Measurements from ENCODE around the gene SMC1A.
A peak's percentile ranks its signal among the peaks of the same experiment; 100 is the strongest.
"Not testable (repeated sequence)": the region's sequence is repeated elsewhere in the genome, so short reads cannot be mapped to it uniquely, and the experiment has no call there.

The SMC1A gene

GRCh38 chrX:53422086-53422860 lies at the start of gene SMC1A:
TSS of gene SMC1A (minus strand) at chrX:53422654. CDS start at chrX:53422600, 54 bp downstream.
- Mint-ChIP-seq H3K27me3 (no peaks in the 10 kb centered on the region), H3K4me1 (peaks cover 31% of the 10 kb centered on the region), H3K36me3 (ENCODE audit: insufficient read depth) (peaks cover 19% of the 10 kb centered on the region), H3K27ac (ENCODE audit: low read depth) (peak within 1 kb of the TSS; percentile 100), H3K4me3 (peak within 1 kb of the TSS; percentile 92), H3K9me3 (no peaks in the 10 kb centered on the region)
- peak; percentile 82 for ATAC-seq (replicated peaks; ENCODE audit: extremely low read depth, poor library complexity, severe bottlenecking)
- DNase-seq (ENCODE audit: low spot score in 2 of 2), result peak; percentile 84 to 95

GRCh38 chrX:53471346-53471745 lies 48.9 kb upstream of the SMC1A start:
- Mint-ChIP-seq H3K27ac (ENCODE audit: low read depth) (no peak overlapping the region), H3K27me3 (peaks cover 38% of the 10 kb centered on the region), H3K4me3 (no peak overlapping the region), H3K4me1 (no peaks in the 10 kb centered on the region), H3K9me3 (no peaks in the 10 kb centered on the region), H3K36me3 (ENCODE audit: insufficient read depth) (no peaks in the 10 kb centered on the region)
- DNase-seq (ENCODE audit: low spot score in 2 of 2) (no peak), ATAC-seq (replicated peaks; ENCODE audit: extremely low read depth, poor library complexity, severe bottlenecking) (no peak)

- peaks cover 37% of the 10 kb centered on the region for H3K27me3 Mint-ChIP-seq
- not testable (repeated sequence) for H3K27ac Mint-ChIP-seq (ENCODE audit: low read depth); H3K4me3 Mint-ChIP-seq; DNase-seq (ENCODE audit: low spot score in 2 of 2); ATAC-seq (replicated peaks; ENCODE audit: extremely low read depth, poor library complexity, severe bottlenecking); H3K9me3 Mint-ChIP-seq; H3K36me3 Mint-ChIP-seq (ENCODE audit: insufficient read depth); H3K4me1 Mint-ChIP-seq
Measured at GRCh38 chrX:53468659-53469058, 46.2 kb upstream of the SMC1A start.

DNA sequence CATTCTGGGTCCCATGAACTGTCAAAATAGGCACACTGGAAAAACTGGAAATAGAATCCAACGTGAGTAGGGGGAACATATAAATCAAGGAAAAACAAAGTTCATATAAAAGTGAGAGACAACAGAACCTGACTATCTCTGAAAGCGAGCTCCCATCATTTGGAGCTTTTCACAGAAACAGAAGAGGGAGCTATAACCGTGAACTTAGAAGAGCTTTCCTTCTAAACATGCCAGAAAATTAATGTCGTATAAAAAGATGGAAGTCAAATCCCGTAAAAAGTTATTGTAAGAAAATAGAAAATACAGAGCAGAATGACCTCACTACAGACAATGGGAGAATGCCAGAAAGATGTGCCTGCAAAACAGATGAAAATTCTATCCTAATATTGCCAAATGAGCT lies 35.6 kb upstream of the SMC1A start:
- H3K36me3 Mint-ChIP-seq (ENCODE audit: insufficient read depth), result no peaks in the 10 kb centered on the region
- H3K9me3 Mint-ChIP-seq, result no peaks in the 10 kb centered on the region
- H3K27me3 Mint-ChIP-seq, result peaks cover 12% of the 10 kb centered on the region
- ATAC-seq (replicated peaks; ENCODE audit: extremely low read depth, poor library complexity, severe bottlenecking), result no peak
- DNase-seq (ENCODE audit: low spot score in 2 of 2), result no peak
- H3K4me1 Mint-ChIP-seq, result no peaks in the 10 kb centered on the region
- H3K4me3 Mint-ChIP-seq, result no peak overlapping the region
- no peak overlapping the region for H3K27ac Mint-ChIP-seq (ENCODE audit: low read depth)

- Mint-ChIP-seq H3K9me3 (no peaks in the 10 kb centered on the region), H3K4me3 (no peak overlapping the region), H3K27me3 (peaks cover 12% of the 10 kb centered on the region), H3K36me3 (ENCODE audit: insufficient read depth) (no peaks in the 10 kb centered on the region), H3K4me1 (no peaks in the 10 kb centered on the region), H3K27ac (ENCODE audit: low read depth) (no peak overlapping the region)
- DNase-seq (ENCODE audit: low spot score in 2 of 2) (no peak), ATAC-seq (replicated peaks; ENCODE audit: extremely low read depth, poor library complexity, severe bottlenecking) (no peak)
Measured at GRCh38 chrX:53456254-53456653, 33.8 kb upstream of the SMC1A start.

DNA sequence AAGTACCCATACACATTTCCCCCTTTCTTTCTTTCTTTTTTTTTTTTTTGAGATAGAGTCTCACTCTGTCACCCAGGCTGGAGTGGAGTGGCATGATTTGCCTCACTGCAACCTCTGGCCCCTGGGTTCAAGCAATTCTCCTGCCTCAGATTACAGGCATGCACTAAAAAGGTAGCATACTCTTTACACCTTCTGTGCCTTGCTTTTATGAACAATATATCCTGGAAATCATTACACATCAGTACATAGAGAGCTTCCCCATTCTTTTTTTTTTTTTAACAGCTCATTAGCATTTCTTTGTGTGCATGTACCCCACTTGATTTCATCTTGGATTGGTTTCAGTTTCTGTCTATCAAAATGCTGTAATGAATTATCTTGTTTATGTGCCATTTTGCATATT lies 30.4 kb upstream of the SMC1A start:
- H3K9me3 Mint-ChIP-seq, result no peaks in the 10 kb centered on the region
- ATAC-seq (replicated peaks; ENCODE audit: extremely low read depth, poor library complexity, severe bottlenecking) (no peak), DNase-seq (ENCODE audit: low spot score in 2 of 2) (no peak)
- no peak overlapping the region for H3K4me3 Mint-ChIP-seq
- H3K36me3 Mint-ChIP-seq (ENCODE audit: insufficient read depth), result no peaks in the 10 kb centered on the region
- H3K27me3 Mint-ChIP-seq, result peaks cover 12% of the 10 kb centered on the region
- H3K27ac Mint-ChIP-seq (ENCODE audit: low read depth), result no peak overlapping the region
- no peaks in the 10 kb centered on the region for H3K4me1 Mint-ChIP-seq

DNA sequence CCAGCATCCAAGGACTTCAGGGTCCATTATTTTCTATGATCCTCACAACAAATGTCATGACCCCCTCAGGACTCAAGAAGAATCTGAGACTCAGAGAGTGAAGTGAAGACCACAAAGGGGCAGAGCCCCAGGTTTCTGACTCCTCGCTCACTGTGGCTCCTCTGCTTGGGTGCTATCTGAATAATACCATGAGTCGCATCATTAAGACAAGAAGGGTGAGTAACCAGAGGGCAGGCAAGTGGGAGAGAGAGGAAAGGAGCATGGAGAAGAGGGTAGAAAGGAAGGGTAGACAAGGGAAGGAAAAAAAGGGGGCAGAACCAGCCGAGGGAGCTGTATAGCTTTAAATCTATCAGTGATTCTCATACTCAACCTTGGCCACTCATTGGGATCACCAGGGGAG lies 27.2 kb upstream of the SMC1A start:
- Mint-ChIP-seq H3K36me3 (ENCODE audit: insufficient read depth) (no peaks in the 10 kb centered on the region), H3K27me3 (no peaks in the 10 kb centered on the region), H3K9me3 (no peaks in the 10 kb centered on the region), H3K4me3 (no peak overlapping the region), H3K27ac (ENCODE audit: low read depth) (no peak overlapping the region), H3K4me1 (no peaks in the 10 kb centered on the region)
- ATAC-seq (replicated peaks; ENCODE audit: extremely low read depth, poor library complexity, severe bottlenecking) (no peak), DNase-seq (ENCODE audit: low spot score in 2 of 2) (no peak)

DNA sequence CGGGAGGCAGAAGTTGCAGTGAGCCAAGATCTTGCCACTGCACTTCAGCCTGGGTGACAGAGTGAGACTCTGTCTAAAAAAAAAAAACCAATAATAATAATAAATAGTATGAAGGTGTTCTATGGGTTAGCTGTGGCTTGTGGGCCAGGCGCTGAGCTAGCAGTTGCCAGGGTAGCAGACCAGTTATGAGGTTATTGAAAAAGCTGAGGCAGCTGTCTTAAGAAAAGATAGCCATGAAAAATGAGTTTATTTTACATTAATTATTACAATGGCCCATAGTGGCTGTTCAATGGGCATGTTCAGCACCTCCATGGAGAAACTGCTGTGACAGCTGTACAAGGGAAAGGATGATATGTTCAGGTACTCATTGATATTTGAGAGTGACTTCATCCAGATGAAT lies 25.0 kb upstream of the SMC1A start:
- no peaks in the 10 kb centered on the region for H3K36me3 Mint-ChIP-seq (ENCODE audit: insufficient read depth)
- no peaks in the 10 kb centered on the region for H3K4me1 Mint-ChIP-seq
- DNase-seq (ENCODE audit: low spot score in 2 of 2) (no peak), ATAC-seq (replicated peaks; ENCODE audit: extremely low read depth, poor library complexity, severe bottlenecking) (no peak)
- H3K27me3 Mint-ChIP-seq, result no peaks in the 10 kb centered on the region
- no peaks in the 10 kb centered on the region for H3K9me3 Mint-ChIP-seq
- H3K4me3 Mint-ChIP-seq, result no peak overlapping the region
- H3K27ac Mint-ChIP-seq (ENCODE audit: low read depth), result no peak overlapping the region

DNA sequence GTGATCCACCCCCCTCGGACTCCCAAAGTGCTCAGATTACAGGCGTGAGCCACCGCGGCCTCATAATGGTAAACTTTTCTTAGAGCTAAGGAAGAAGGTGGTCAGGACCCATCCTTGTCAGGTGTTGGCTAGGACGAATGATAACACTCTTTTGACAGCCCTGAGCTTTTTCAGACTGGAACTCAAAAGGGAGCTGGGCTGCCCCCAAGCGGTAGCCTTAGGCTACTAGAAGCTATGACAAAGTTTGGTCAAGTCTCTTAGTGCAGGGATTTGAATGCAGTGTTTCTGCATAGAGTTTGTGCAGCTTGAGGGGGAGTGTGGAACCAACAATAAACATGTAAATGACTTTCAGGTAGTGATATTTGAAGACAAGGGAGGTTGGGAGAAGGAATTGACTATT lies 23.5 kb upstream of the SMC1A start:
- H3K27me3 Mint-ChIP-seq, result no peaks in the 10 kb centered on the region
- no peak overlapping the region for H3K4me3 Mint-ChIP-seq
- peak; percentile 14 to 18 for DNase-seq (ENCODE audit: low spot score in 2 of 2)
- H3K4me1 Mint-ChIP-seq, result no peaks in the 10 kb centered on the region
- ATAC-seq (replicated peaks; ENCODE audit: extremely low read depth, poor library complexity, severe bottlenecking), result peak; percentile 46
- H3K27ac Mint-ChIP-seq (ENCODE audit: low read depth), result no peak overlapping the region
- H3K9me3 Mint-ChIP-seq, result no peaks in the 10 kb centered on the region
- no peaks in the 10 kb centered on the region for H3K36me3 Mint-ChIP-seq (ENCODE audit: insufficient read depth)

GRCh38 chrX:53442322-53442631 lies 19.8 kb upstream of the SMC1A start:
- ATAC-seq (replicated peaks; ENCODE audit: extremely low read depth, poor library complexity, severe bottlenecking), result no peak
- Mint-ChIP-seq H3K4me3 (peak overlapping the region; percentile 70), H3K36me3 (ENCODE audit: insufficient read depth) (no peaks in the 10 kb centered on the region), H3K9me3 (no peaks in the 10 kb centered on the region), H3K4me1 (peaks cover 6% of the 10 kb centered on the region), H3K27me3 (peaks cover 9% of the 10 kb centered on the region), H3K27ac (ENCODE audit: low read depth) (no peak overlapping the region)
- DNase-seq (ENCODE audit: low spot score in 2 of 2), result no peak

DNA sequence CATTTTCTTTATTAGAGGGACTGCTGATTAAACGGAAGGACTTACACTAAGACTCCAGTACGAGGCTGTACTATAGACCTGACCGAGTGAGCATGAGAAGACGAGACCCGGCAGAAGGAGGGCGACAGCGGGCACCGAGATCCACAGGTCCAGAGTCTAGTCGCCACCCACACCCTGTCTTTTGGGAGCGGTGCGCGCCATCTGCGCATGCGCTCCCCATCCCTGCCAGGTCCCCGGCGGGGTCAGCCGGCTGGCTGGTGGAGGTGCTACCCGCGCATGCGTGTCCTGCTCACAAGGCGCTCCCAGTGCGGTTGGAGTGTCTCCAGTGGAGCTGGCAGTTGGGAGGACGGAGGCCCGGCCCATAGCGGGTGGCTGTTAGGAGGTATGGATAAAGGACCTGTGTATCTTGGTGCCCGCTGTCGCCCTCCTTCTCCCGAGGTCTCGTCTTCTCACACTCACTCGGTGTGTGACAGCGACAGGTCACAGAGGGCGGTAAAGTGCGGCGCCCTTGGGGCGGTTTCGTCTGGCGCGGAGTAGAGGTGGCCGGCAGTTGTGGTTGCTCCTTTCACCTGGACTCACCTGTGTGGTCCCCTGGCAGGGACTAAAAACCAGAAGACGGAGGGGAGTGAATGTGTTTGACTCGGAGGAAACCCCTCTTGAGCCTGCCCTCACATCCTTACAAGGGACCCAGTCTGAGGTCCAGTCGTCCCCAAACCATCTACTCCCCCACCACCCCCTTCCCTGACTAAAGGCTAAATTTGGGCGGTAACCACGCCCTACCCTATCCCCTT lies 19.3 kb upstream of the SMC1A start:
- Mint-ChIP-seq H3K9me3 (no peaks in the 10 kb centered on the region), H3K27ac (ENCODE audit: low read depth) (peak overlapping the region; percentile 22), H3K4me3 (peak overlapping the region; percentile 70), H3K36me3 (ENCODE audit: insufficient read depth) (no peaks in the 10 kb centered on the region), H3K4me1 (peaks cover 6% of the 10 kb centered on the region), H3K27me3 (peaks cover 9% of the 10 kb centered on the region)
- DNase-seq (ENCODE audit: low spot score in 2 of 2), result peak; percentile 27 to 33
- ATAC-seq (replicated peaks; ENCODE audit: extremely low read depth, poor library complexity, severe bottlenecking), result peak; percentile 68

DNA sequence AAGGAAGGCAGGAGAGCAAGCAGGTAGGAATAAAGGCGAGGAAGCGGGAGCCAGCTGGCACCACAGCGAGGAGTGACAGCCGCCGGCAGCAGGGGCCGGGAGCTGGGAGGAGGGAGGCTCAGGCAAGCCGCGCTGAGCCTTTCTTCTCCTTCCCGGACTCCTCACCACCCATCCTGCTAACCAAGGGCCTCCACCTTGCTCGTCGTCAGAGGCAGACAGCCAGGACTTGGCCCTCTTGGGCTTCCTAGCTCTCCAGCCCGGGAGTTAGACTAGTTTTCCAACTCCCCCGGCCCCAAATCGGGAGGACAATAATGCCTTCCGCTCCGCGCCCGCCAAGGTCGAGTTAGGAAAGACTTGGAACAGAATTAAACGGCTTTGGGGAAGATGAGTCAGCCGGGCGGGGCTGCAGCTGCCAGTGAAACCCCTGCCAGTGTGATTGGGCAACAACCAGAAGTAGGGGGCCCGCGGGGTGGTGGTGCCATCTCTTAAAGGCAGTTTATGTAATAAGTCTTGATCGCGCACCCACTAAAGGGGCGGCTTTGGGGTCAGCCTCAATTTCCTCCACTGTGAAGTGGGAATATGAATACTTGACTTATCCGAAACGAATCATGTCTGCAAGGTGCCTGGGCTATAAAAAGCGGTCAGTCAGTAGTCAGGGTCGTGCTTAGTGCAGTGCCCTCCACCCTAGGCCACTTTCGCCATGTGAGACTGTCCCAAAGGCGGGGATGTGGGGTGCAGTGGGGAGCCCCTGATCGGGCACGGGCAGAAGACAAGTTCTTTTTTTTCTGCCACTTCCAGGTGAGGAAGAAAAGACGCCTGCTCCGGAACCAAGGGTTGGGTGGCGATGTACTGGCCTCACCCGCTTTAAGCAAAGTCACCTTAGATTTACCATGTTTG lies 18.4 kb upstream of the SMC1A start:
- Mint-ChIP-seq H3K4me1 (peaks cover 6% of the 10 kb centered on the region), H3K36me3 (ENCODE audit: insufficient read depth) (no peaks in the 10 kb centered on the region), H3K27ac (ENCODE audit: low read depth) (peak overlapping the region; percentile 22), H3K9me3 (no peaks in the 10 kb centered on the region), H3K27me3 (peaks cover 9% of the 10 kb centered on the region), H3K4me3 (peak overlapping the region; percentile 70)
- ATAC-seq (replicated peaks; ENCODE audit: extremely low read depth, poor library complexity, severe bottlenecking) (no peak), DNase-seq (ENCODE audit: low spot score in 2 of 2) (no peak)

Measured in central memory CD8-positive, alpha-beta T cell (primary cell).